ENCODE results near the gene CSTB. TPM values are rescaled to one million over a fixed set of nuclear protein-coding genes. Genes with fewer than 3 reads are reported as not detected.

Gene CSTB
- total RNA-seq, 1 experiment from 2014 or later: 40.7 TPM

DNA sequence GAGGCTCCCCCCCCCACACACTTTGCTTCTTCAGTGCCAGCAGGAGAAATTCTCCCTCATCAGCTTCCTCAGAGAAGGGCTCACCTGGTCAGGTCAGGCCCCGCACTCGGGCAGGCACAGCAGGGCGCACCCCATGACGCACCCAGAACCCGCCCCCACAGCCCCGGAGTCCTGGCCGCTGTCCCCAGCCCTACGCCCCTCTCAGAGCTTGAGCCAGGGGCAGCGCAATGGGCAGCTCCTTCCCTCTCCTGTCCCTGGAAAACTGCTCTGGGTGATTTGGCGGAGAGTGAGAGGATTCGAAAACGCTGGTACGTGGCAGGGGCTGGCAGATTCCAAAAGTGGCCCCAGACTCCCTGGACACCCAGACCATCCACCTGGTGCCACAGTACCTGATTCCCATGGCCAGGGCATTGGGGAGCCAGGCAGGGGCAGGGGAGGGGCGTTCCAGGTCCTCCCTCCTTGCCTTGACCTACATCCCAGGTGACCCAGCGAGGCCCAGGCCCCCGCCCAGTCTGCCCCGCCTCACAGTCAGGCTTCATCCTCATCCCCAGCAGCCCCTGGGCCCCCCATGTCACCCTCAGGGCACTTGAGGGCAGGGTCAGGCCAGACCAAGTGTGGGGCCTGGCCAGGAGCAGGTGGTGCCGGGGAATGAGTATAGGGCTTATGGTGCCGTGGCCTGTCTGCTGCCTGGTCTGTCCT, 37.0 kb upstream of the CSTB start:
- Mint-ChIP-seq H3K4me3 (no peak overlapping the region), H3K27me3 (ENCODE audit: low read depth) (no peaks in the 10 kb centered on the region), H3K4me1 (peaks cover 12 to 24% of the 10 kb centered on the region in 2 experiments), H3K9me3 (no peaks in the 10 kb centered on the region), H3K27ac (no peak overlapping the region), H3K36me3 (ENCODE audit: insufficient read depth in 1 of 3, low read depth in 3 of 3) (no peaks in the 10 kb centered on the region; a peak in 1 of 7 replicates)
- H4K20me1 ChIP-seq (ENCODE audit: control insufficient read depth, insufficient read depth, insufficient read length): no peaks in the 10 kb centered on the region
- no peak overlapping the region for H4K5ac ChIP-seq (ENCODE audit: insufficient read length, low read depth, low read length)
- no peak overlapping the region for H3K23ac ChIP-seq (ENCODE audit: insufficient read length, low read depth, low read length)
- no peak overlapping the region for H2AK5ac ChIP-seq (ENCODE audit: insufficient read length, low read length)
- H2AFZ ChIP-seq (ENCODE audit: low read length): no peak overlapping the region
- H2BK120ac ChIP-seq (ENCODE audit: low read depth, low read length, poor library complexity, severe bottlenecking): no peak overlapping the region
- TF ChIP-seq, protein P1, sequence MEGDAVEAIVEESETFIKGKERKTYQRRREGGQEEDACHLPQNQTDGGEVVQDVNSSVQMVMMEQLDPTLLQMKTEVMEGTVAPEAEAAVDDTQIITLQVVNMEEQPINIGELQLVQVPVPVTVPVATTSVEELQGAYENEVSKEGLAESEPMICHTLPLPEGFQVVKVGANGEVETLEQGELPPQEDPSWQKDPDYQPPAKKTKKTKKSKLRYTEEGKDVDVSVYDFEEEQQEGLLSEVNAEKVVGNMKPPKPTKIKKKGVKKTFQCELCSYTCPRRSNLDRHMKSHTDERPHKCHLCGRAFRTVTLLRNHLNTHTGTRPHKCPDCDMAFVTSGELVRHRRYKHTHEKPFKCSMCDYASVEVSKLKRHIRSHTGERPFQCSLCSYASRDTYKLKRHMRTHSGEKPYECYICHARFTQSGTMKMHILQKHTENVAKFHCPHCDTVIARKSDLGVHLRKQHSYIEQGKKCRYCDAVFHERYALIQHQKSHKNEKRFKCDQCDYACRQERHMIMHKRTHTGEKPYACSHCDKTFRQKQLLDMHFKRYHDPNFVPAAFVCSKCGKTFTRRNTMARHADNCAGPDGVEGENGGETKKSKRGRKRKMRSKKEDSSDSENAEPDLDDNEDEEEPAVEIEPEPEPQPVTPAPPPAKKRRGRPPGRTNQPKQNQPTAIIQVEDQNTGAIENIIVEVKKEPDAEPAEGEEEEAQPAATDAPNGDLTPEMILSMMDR (conservative IDR thresholded peaks at IDR 0.05): no peak
- no peak for DNase-seq
- no peak overlapping the region for H3K18ac ChIP-seq (ENCODE audit: insufficient read length, low read depth, low read length)
- H4K91ac ChIP-seq (ENCODE audit: insufficient read length, low read depth, low read length): no peak overlapping the region
- H2BK20ac ChIP-seq (ENCODE audit: low read depth, low read length, poor library complexity, severe bottlenecking): no peak overlapping the region
- no peak overlapping the region for H2BK15ac ChIP-seq (ENCODE audit: low read depth, low read length)
- no peak overlapping the region for H3K4ac ChIP-seq (ENCODE audit: low read depth, low read length)
- H3K9ac ChIP-seq (ENCODE audit: extremely low read depth, insufficient read length, low read length): no peak overlapping the region
- H3K27me3 ChIP-seq (ENCODE audit: insufficient read depth, low read length): no peaks in the 10 kb centered on the region
- no peak overlapping the region for H2BK12ac ChIP-seq (ENCODE audit: insufficient read length, low read depth, low read length)
- H3K4me1 ChIP-seq (ENCODE audit: insufficient read depth, low read length): no peaks in the 10 kb centered on the region
- H3K79me1 ChIP-seq (ENCODE audit: insufficient read depth, low read depth, low read length, poor library complexity, severe bottlenecking): no peaks in the 10 kb centered on the region
- no CpG with 5 or more reads among the region's 19 CpGs for WGBS (ENCODE audit: extremely low coverage, insufficient read length, low lambda C conversion rate)
- H3K27ac ChIP-seq (ENCODE audit: insufficient read length, low read depth, low read length): no peak overlapping the region
- no peak overlapping the region for H2BK5ac ChIP-seq (ENCODE audit: insufficient read length, low read length)
- H3T11ph ChIP-seq (ENCODE audit: low read length): no peak overlapping the region
- no peaks in the 10 kb centered on the region for H3K79me2 ChIP-seq (ENCODE audit: insufficient read depth, low read length)
- H3K4me2 ChIP-seq (ENCODE audit: insufficient read depth, insufficient read length, low read length): no peak overlapping the region
- no peak overlapping the region for H3K56ac ChIP-seq (ENCODE audit: insufficient read length, low read depth, low read length)
- no peak overlapping the region; the same call in 1 of the 2 replicates for H3K14ac ChIP-seq (ENCODE audit: insufficient read depth, low read length)
- no peaks in the 10 kb centered on the region for H3K9me3 ChIP-seq (ENCODE audit: control insufficient read depth, low read depth, low read length)
- no peaks in the 10 kb centered on the region for H3K23me2 ChIP-seq (ENCODE audit: insufficient read length, low read depth, low read length, poor library complexity, severe bottlenecking)
- H4K8ac ChIP-seq (replicated peaks; ENCODE audit: insufficient read length, low read depth, low read length): no peak overlapping the region
